GM18505 (cell line): Measurements from ENCODE around the gene PLIN4.

Source experiments
- ATAC-seq: cut with Tn5 transposase; IDR thresholded peaks from one replicate; pipeline ENCODE4 v1.9.1; 2021; ENCODE audit not compliant: unreplicated experiment
- POLR2A ChIP-seq: IDR thresholded peaks from 4 replicates; pipeline ENCODE4 v1.6.1; 2011; ENCODE audit warnings: borderline replicate concordance; ENCODE audit not compliant: insufficient read depth, insufficient read length; ENCODE audit errors: extremely low read depth

PLIN4 gene

DNA sequence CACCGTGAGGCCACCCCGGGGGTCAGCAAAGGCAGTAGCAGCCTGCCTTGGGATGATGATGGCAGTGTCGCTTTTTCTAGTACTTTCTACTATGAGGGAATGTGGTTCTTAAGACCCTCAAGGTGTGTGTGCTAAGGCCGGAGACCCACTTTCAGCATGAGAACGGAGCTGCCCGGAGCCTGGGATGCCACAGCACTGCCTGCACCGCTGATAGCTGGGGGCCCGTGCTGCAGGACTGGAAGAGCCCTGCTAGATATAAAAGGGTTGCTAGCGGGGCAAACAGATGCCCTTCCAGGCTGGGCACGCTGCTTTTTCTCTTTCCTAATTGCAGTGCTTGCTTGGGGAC is 14.5 kb downstream of the PLIN4 start:
- no peak for ATAC-seq
- no peak for TF ChIP-seq POLR2A

DNA sequence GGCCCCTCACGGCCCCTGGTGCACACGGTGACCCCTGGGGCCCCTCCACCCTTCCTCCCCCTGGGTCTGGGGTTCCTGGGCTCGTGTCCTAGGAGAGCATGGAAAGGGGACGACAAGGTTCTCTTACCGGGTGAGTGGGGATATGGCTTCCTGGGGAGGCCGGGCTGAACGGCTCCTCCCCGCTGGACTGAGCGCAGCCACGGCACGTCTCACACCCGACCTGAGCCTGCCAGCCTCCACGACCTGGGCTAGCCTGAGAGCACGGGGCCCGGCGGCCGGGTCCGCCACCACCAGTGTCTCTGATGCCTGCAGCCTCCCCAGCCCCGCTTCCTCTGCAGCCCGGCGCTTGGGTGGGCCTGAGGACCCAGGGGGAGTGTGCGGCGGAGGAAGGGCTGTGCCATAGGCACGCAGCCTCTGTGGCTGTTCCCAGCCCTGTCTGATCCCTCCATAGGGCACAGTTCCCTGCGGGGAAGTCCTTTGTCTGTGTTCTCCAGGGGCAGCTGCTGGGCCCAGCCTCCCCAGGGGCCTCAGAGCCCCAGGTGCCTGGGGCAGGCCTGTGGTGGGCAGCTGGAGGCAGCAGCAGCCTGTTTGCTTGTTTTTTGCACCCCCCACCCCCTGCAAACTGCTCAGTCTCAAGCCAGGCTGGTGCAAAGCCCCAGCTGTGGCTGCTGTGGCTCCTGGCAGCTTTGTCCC is 15.0 kb downstream of the PLIN4 start:
- no peak for TF ChIP-seq POLR2A
- ATAC-seq: no peak

DNA sequence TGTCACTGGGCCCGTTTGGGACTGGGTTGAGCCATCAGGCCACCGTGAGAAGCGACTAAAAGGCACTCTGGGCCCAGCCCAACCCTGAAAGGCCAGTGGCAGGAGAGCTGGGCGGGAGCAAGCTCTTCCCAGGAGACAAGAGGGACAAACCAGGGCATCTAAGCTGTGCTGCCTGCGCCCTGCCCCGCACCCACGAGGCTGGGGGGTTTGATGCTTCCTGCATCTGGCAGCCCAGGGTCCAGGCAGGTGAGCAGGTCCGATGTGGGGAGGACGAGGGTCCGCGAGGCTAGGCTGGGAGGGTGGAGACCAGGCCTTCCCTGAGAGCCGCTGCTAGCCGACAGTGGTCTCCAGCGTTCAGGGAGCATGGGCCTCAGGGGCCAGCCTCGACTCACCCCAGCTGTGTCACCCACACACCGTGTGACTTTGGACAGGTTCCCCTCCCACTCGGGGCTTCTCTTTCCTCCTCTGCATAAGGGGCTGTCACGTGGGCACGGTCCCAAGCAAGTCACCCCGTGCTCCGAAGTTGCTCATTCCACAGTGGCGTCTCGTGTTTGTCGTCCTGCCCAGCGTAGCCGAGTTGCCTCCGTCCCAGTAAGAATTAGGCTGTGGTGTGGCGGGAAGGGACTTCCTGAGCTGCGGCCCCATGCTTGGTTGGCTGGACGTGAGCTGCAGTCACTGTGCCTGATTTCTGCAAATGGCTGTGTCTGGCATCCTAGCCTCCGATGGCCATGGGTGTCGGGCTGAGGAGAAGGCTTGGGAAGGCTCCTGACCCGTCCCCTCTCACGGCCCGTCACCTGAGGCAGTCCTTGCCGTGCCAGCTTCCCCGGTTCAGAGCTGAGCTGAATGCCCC is 15.8 kb downstream of the PLIN4 start:
- no peak for ATAC-seq

DNA sequence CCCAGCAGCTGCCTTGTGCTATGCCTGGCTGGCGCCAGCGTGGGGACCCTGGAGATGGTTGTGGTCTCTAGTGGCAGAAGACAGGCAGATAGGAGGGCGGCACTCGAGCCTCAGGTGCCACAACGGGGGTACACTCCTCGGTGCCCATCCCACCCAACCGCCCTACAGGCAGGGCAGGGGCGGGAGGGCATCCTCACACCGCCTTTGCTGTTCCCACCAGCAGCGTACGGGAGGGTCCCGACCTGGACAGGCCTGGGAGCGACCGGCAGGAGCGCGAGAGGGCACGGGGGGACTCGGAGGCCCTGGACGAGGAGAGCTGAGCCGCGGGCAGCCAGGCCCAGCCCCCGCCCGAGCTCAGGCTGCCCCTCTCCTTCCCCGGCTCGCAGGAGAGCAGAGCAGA is 16.6 kb downstream of the PLIN4 start:
- no peak for TF ChIP-seq POLR2A
- ATAC-seq: no peak

More for the DNA sequence above, 15.8 kb downstream of the PLIN4 start:
- no peak for TF ChIP-seq POLR2A

DNA sequence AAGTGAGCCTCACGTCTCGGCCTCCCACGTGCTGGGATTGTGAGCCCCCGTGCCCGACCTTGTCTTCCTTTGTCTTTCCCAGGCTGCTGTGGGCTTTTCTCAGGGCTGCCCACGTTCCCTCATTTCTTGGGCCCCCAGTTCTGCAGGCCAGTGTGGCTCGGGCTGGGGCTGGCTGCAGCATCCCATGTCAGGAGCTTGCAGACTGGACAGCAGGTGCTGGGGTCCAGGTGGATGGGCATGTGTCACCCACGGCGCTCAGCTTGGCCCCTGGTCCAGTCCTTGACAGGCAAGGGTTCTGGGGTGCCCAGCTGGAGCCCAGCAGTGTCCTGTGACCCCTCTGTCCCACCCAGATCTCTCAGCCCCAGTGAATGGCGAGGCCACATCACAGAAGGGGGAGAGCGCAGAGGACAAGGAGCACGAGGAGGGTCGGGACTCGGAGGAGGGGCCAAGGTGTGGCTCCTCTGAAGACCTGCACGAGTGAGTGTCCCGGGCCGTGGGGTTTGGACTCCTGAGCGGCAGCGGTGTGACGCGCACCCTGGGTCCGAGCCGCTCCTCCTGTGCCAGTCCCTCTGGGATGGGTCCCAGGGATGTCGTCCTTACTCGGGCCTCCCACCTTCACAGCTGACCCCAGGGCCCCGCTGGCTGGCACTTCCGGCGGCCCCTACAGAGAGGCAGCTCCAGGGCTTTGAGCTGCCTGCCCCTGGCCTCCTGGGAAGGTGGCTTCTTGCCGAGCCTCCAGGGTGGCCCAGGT is 17.3 kb downstream of the PLIN4 start:
- ATAC-seq: no peak
- no peak for TF ChIP-seq POLR2A

DNA sequence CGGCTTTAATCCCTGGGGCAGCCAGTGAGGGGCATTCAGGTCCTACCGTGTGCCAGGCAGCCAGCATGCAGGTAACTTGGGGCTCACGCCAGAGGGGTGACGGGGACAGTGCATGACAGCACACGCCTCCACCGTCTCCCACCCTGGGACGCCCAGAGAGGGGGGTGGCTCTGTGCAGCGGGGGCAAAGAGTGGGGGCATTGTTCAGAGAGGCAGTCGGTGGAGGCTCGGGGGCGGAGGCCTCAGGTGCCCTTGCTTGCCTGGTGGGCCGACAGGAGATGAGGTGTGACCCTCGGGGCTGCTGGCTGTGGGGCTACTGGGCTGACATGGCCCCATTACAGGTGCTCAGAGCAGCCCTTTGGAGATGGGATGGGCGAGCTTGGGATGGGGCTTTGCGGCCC is 18.4 kb downstream of the PLIN4 start:
- no peak for ATAC-seq
- no peak for TF ChIP-seq POLR2A

DNA sequence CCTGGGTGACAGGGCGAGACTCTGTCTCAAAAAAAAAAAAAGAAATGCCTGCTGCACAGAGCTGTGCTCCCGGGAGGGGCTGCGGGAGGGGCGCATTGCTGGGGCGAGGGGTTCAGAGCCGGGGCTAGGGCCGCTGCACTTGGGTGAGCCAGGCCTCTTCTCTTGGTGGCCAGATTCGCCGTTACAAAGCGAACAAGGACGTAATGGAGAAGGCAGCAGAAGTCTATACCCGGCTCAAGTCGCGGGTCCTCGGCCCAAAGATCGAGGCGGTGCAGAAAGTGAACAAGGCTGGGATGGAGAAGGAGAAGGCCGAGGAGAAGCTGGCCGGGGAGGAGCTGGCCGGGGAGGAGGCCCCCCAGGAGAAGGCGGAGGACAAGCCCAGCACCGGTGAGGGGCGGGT is 19.0 kb downstream of the PLIN4 start:
- TF ChIP-seq POLR2A: no peak
- no peak for ATAC-seq

DNA sequence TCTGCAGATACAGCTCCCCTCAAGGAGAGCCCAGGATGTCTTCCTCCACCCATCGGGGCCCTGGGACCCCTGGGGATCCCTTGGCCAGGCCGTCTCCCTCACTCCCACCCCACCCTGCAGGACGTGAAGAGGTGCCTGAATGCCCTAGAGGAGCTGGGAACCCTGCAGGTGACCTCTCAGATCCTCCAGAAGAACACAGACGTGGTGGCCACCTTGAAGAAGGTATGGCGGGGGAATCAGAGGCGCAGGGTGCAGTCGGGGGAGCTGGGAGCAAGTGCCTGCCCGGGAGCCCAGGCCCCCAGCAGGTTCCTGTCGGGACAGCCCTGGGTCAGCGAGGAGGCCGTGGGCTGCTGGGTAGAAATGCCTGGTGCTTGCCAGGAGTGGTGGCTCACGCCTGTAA is 19.6 kb downstream of the PLIN4 start:
- ATAC-seq: no peak
- no peak for TF ChIP-seq POLR2A

DNA sequence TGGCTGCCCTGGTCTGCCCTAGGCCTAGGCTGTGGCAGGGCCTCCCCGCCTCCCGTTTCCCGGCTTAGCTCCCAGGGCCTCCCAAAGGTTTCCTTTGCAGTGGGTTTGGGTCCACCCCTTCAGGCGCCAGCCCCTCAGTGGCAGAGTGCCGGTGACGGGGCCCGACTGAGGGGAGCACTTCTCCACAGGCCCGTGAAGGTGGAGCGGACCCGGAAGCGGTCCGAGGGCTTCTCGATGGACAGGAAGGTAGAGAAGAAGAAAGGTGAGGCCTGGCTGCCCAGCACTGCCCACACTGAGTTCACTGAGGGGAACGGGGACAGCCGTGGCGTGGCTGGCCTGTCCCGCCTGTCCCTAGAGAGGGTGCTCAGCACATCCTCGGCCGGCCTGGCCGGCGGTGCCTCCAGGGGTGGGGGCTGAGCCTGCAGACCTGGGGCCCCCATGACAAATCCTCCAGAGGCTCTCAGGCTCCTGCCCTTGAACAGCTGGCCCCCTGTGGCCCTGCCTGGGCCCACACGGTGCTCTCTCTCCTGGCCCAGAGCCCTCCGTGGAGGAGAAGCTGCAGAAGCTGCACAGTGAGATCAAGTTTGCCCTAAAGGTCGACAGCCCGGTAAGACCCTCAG is 20.4 kb downstream of the PLIN4 start:
- no peak for ATAC-seq
- TF ChIP-seq POLR2A: no peak

DNA sequence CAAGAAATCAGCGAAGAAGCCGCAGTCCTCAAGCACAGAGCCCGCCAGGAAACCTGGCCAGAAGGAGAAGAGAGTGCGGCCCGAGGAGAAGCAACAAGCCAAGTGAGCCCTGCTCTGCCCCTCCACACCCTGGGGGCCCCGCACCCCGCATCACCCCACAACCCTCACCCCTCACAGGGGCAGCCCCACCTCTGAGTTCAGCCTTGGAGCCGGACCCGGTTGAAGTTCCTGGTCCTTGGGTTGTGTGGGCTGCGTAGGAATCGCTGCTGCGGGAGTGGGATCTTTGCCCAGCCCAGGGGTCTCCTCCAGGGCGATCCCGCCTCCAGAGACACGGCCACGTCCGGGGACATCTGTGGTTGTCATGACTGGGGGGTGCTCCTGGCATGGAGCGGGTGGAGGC is 22.0 kb downstream of the PLIN4 start:
- ATAC-seq: no peak
- no peak for TF ChIP-seq POLR2A

DNA sequence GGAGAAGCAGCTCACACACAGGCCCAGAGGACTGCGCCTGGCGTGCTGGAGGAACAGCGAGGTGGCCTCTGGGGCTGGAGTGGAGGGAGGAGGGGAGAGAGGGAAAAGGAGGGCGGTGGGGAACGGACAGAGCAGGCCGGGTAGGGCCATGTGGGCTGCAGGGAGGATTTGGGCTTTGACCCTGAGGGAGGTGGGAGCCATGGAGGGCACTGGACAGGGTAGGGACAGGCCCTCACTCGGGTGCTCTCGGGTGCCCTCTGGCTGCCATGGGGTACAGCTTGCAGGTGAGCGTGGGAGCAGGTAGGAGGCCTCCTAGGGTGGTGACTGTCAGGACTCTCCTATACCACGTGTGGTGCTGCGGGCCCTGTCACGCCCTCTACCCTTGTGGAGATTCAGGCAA is 22.8 kb downstream of the PLIN4 start:
- TF ChIP-seq POLR2A: no peak
- no peak for ATAC-seq

DNA sequence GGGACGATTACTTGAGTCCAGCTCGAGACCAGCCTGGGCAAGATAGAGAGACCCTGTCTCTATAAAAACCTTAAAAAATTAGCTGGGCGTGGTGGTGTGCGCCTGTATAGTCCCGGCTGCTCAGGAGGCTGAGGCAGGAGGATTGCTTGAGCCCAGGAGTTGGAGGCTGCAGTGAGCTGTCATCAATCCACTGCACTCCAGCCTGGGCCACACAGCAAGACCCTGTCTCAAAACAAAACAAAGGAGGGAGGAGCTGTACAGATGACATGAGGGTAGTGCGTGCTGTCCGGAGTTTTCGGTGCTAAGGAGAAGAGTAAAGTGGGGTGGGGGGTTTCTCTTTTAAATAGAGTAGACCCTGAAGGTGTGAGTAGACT is 23.6 kb downstream of the PLIN4 start:
- TF ChIP-seq POLR2A: no peak
- no peak for ATAC-seq

DNA sequence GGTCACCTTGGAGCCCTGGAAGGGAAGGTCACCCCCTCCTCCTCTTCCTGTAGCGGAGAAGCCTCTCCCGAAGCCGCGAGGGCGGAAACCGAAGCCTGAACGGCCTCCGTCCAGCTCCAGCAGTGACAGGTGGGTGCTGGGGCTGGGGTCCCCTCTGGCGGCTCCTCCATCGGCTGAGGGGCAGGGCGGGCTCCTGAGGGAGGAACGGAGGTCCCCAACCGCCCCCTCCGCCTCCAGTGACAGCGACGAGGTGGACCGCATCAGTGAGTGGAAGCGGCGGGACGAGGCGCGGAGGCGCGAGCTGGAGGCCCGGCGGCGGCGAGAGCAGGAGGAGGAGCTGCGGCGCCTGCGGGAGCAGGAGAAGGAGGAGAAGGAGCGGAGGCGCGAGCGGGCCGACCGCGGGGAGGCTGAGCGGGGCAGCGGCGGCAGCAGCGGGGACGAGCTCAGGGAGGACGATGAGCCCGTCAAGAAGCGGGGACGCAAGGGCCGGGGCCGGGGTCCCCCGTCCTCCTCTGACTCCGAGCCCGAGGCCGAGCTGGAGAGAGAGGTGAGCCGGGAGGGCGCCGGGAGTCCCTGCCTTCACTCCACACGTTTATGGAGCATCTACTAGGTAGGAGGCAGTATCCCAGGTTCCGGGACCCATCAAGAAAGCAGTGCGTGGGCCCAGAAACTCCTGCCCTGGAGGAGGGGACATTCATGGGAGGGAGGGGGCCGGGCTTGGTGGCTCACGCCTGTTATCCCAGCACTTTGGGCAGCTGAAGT is 24.2 kb downstream of the PLIN4 start:
- no peak for ATAC-seq
- TF ChIP-seq POLR2A: no peak
